GM18519 (cell line): ENCODE results near the gene CACNB2.

Source experiments
- ATAC-seq: cut with Tn5 transposase; IDR thresholded peaks from one replicate; pipeline ENCODE4 v1.9.1; 2021; ENCODE audit warnings: mild to moderate bottlenecking, moderate library complexity; ENCODE audit not compliant: unreplicated experiment, low FRiP score

The CACNB2 gene

DNA sequence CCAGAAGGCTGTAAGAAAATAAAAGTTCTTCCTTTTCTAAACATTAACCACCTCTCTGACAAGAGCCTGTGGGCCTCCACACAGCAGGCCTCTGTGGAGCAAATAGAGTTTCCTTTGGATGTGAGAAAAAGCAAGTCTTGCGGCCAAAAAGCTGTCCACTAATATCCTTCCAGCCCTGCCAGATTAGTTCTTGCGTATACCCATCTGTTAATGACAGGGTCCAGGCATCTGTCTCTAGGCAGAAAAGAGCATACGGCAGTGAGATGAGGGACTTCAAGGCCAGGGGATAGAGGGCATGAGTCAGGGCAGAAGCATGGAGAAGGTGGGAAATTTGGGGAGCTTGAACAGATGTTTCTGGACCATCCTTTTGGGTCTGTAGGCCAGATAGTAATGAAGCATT, 346.2 kb downstream of the CACNB2 start:
- no peak for ATAC-seq

DNA sequence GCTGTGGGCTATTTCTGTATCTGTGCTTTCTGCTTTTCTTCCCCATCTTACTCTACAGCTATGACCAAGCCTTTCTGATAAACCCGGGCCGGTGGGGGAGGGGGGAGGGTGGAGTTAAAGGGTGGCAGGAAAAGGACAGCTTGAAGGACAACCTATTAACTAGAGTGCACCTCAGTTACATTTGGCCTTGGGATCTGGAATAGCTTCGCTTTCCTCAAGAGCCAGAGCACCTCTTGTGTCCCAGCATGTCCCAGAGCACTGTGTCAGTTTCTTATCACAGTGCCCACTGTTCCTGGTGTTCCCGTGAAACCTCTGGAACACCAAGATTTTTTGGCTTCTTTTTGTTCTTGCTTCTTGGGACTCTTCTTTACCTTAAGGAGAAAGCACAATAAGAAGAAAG, 350.5 kb downstream of the CACNB2 start:
- ATAC-seq = no peak

DNA sequence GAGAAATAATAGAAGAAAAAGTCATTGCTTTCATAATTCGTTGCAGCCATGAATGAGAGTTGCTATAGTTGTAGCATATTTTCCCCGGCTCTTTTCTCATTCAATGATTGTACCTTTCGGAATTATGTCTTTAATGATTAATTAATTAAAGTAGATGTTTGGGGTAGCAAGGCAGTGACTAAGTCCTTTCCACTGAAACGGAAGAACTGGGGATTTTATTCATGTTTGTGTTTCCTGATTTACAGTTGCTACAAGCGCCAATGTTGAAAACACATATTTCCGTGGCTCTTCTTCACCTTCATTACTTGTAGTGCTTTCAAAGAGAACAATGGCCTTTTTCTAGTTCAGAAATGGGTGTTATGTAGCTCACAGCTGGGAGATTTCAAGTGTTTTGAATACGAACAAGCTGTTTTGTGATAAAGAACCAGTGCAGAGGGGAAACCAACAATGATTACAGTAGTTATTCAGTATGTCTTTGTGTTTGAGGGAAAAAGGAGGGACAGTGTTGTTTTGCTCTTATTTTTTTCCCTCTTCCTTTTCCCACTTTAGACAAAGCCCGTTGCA, 357.7 kb downstream of the CACNB2 start:
- ATAC-seq = no peak

DNA sequence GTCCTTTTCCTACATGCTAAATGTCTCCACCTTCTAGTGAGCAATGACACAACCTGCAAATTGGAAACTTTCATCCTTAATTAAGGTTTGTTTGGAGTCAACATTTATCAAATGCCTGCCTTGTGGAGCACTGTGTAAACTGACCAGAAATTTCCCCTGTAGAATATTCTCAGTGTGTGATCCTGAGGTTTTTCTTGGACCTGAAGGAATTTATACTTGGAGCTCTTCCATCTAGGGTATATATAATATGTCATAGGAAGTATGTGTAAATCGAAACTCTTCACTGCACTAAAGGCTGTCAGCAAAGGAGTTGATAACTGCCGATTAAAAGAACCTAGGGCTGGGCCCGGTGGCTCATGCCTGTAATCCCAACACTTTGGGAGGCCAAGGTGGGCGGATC, 358.8 kb downstream of the CACNB2 start:
- no peak for ATAC-seq

- ATAC-seq = no peak
These were observed 360.4 kb downstream of the CACNB2 start for GRCh38 chr10:18500576-18500975.

DNA sequence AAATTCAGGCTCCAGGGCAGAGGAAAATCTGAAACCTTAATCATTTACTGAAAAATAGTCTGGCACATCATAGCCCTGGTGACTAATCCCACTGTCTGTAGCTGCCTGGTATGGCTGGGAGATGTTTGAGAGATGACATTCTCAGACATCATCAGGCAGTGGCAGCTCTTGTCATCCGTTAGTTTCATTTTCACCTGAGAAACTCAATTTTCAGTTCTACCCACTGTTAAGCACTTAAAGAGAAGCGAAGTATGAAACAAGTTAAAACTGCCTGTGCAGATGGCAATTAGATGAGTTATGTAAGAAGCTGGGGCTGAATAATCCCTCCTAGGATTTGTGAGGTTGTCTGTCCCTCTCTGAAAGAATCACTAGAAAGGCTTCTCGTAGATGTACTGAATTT, 361.0 kb downstream of the CACNB2 start:
- ATAC-seq = peak; percentile 75

- ATAC-seq = no peak
These were observed 361.4 kb downstream of the CACNB2 start for GRCh38 chr10:18501629-18502028.

DNA sequence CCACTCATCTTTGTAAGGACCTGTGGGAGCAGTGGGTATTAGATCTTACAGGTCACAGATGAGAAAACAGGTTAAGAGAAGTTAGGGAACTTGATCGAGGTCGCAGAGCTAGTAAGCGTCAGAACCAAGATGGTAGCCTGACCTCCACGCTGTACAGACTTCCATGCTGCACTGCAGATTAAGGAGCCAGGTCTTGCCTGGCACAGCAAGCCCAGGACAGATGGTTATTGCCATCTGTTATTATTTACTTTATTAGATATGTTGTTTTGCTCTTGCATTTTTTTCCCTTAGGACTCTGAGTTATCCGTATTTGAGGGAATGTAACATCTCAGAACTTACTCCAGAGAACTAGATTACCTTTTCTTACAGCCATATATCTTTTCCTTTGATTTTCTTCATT, 363.9 kb downstream of the CACNB2 start:
- no peak for ATAC-seq

DNA sequence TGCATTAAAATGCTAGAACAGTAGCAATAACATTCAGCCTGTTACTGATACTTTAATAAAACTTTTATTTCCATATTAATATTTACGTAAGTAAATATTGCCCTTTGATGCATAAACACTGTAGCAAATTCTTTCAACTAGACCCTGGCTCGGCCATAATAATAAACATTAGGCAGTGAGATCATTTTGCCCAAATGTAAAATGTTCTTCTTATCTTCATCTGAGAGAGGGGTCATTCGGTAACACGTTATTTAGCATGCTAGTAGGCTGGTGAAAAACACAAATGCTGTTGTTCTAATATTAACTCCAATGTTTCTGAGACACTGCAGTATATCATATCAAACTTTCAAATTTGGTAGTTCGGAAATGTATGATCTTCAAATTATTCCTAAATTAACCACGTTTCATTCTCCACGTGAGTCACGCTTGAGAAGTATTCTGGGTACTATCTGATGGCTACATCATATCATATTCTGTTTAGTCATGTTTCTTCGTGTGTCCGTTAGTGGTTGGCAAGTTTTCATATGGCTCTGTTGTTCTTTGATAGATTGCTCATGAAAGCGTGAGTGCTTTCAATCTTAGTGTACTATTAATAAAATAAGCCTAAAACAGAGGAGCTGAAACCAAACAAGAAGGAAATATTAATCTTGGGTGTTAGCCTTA, 365.4 kb downstream of the CACNB2 start:
- ATAC-seq = no peak

DNA sequence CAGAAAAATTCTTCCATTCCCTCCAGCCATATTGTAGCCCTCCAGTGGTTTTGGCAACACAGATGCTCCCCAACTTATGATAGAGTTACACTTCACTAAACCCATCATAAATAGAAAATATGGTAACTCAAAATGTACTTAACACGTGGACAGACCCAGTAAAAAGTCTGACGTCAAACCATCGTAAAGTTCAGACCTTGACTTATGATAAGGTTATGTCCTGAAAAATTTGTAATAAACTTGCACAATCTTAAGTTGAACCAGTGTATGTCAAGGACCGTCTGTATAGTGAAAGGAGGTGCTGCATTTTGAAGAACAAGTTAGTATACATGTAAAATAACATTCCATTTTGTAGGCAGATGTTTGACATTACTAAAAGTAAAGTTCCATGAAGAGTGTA, 368.4 kb downstream of the CACNB2 start:
- no peak for ATAC-seq

GRCh38 chr10:18514537-18514936, 374.3 kb downstream of the CACNB2 start:
- ATAC-seq = no peak

DNA sequence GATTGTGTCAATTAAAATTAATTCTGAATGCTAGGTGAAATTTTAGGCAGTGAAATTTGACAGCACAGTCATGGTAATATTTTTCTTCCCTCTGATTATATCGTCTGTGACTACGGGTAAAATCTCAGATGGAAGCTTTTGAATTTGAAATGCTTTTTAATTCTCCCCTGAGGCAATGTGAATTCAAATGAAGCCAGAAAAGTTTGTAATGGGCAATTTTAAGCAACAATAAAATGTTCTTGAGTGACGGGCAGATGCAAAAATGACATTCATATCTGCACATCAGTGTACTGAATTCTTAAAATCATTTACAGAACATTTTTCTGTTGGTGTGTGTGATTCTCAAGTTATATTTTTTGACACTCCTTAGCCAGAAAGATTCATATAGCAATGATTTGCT, 376.6 kb downstream of the CACNB2 start:
- no peak for ATAC-seq

DNA sequence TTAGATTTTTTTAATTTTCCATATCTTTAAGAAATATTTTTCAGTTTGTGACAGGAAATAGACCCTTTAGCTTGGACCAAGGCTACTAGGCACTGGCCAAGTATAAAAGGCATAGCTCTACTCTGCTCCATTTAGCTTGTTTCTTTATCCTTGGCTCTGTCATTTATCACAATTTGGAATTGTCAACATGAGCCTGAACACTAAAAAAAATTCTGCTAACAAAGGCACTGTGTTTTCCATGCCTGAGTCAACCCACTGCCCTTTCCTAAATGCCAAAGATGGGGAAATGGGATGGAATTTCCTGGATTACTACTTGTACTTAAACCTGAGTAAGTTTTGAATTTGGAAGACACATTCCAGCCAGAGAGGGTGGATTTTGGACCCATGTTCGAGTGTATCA, 382.8 kb downstream of the CACNB2 start:
- ATAC-seq = no peak

GRCh38 chr10:18523858-18524257, 383.6 kb downstream of the CACNB2 start:
- no peak for ATAC-seq

DNA sequence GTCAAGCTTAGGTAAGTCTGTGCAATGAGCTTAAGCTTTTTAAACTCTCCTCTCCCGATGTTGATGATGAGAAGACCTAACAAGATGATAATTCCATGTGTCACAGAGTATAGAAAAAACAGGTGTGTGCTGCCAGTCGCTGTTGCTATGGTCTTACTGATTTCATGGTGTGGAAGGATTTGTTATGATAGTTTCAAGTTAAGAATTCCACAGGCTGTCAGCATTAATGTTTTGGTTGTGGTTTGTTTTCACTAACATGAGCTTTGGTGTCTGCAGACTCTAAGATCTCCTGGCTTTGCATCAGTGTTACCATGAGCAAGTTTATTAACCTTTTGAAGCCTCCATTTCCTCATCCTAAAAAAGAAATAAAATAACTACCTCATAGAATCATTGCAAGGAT, 387.5 kb downstream of the CACNB2 start:
- ATAC-seq = no peak

DNA sequence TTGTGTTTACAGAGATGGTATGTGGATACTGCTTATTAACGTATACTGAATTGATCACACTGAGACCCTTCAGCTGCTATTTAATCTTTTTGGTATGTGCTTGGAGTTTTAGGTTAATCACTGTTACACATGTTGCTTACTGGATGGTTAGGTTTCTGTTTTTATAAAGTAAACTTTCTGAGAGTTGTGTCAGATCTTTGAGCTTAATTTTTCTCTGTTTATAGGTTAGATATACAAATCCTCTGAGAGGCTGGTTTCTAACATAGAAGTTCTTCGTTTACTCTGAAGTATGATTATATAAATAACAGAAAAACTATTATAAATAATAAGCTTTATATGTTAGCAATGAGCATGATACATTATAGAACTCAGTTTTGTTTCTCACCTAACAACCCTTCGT, 388.1 kb downstream of the CACNB2 start:
- ATAC-seq = no peak

DNA sequence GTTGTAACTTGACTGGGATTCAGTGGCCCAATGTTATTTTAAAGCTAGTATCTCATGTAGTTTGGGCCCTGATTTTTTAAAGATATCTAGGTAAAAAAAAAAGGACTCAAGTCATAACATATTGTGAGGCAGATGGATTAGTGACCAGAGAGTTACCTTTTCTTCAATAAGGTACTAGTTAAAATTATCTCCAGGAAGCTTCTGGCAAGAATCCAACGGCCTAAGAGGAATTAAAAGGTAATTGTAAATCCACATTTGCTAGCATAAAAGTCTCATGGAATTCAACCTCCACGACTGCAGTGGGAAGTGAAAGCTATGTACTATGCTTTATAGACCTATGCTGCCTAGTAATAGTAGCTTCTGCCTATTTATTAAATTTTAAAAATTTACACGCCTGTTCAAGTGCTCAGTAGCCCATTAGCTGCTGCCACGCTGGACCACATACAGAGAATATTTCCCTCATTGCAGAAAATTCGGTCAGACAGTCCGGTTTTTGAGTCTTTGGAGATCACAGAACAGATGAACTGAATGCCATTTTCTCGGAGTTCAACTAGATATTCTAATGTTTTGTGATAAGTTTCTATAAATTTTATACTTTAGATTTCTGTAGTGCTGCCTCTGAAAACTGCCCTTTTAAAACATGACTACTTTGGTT, 392.8 kb downstream of the CACNB2 start:
- no peak for ATAC-seq

DNA sequence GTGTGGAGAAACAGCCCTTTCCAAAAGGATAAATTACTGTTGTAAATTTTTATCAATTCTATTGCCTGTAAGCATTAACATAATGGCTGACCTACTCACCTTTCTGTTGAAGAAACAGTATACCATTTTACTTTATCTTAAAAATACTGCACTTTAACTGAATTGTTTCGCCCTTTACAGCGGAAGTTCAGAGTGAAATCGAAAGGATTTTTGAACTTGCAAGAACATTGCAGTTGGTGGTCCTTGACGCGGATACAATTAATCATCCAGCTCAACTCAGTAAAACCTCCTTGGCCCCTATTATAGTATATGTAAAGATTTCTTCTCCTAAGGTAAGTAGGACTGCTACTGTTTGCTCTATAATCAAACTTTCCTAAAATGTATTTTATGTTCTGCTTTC, 393.7 kb downstream of the CACNB2 start:
- ATAC-seq = no peak

GRCh38 chr10:18539335-18539734, 399.1 kb downstream of the CACNB2 start:
- no peak for ATAC-seq

GRCh38 chr10:18540195-18540594, 400.0 kb downstream of the CACNB2 start:
- no peak for ATAC-seq

- ATAC-seq = no peak
These were observed 402.6 kb downstream of the CACNB2 start for GRCh38 chr10:18542832-18543231.

DNA sequence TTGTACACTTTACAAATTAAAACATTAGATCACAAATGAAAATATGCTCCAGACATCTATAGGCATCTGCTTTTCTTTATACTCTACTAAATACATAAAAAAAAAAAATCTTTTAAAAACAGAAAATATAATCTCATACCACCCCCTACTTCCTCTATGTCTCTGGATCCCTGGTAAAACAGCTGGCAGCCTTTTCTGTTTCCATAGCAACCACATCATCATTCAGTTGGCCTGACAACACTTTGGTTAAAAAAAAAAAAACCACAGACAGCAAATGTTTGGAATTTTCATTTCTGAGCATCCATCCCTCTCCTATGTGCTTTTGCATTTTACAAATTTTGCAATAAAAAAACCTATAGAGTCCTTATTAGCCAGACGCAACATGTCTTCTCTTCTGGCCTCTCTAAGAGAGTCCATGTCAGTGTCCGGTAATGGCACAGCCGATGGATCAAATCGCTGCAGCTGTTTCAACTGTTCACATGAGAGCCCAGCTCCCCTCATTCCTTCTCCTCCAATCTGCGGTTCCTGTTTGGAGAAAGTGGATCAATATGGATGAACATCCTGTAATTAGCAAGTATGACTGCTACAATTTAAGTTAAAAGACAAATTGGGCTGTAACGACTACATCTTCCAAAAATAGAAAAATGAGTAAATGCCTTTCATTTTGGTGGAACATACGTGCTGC, 405.5 kb downstream of the CACNB2 start:
- no peak for ATAC-seq
